Sigmoid colon (tissue), 4 donors: ENCODE measurements around the gene SLC6A1.

Experiments
- EP300 ChIP-seq, 4 donors: sonication (generic); formaldehyde crosslinking; IDR thresholded peaks; one replicate each; pipeline ENCODE4 v1.6.1; 2017; ENCODE audit warnings: antibody characterized with exemption in 4 of 4
- POLR2A ChIP-seq, 2 donors: fragments of 450-650 bp; IDR thresholded peaks; one replicate each; pipeline ENCODE4 v1.6.1; 2016; ENCODE audit warnings: antibody characterized with exemption in 2 of 2, mild to moderate bottlenecking in 2 of 2, moderate library complexity in 2 of 2
- POLR2AphosphoS5 ChIP-seq, 4 donors: sonication (generic); formaldehyde crosslinking; IDR thresholded peaks; one replicate each; pipeline ENCODE4 v1.6.1; 2017; ENCODE audit warnings: antibody characterized with exemption in 4 of 4
- TF ChIP-seq, protein P1 (sequence below), 4 experiments: fragments of 450-650 bp in 3 of 4; fragments of 200-600 bp in 1 of 4; IDR thresholded peaks; one replicate each; pipeline ENCODE4 v1.5.1; 2016 to 2019; ENCODE audit warnings: antibody characterized with exemption in 4 of 4, mild to moderate bottlenecking in 3 of 4, moderate library complexity in 2 of 4

DNA sequence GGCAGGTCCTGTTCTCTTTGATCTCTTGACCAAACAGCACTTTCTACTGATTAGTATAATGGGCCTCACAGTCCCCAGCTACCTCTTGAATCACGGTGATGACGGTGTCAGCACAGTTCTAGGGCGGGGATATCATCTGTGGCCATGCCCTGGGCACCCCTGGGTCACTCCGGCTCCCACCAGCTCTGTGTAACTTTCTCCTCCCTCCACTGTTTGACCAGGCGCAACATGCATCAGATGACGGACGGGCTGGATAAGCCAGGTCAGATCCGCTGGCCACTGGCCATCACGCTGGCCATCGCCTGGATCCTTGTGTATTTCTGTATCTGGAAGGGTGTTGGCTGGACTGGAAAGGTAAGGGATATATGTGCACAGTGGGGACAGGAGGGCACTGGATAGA lies 29.6 kb downstream of the SLC6A1 start:
- TF ChIP-seq, protein P1, sequence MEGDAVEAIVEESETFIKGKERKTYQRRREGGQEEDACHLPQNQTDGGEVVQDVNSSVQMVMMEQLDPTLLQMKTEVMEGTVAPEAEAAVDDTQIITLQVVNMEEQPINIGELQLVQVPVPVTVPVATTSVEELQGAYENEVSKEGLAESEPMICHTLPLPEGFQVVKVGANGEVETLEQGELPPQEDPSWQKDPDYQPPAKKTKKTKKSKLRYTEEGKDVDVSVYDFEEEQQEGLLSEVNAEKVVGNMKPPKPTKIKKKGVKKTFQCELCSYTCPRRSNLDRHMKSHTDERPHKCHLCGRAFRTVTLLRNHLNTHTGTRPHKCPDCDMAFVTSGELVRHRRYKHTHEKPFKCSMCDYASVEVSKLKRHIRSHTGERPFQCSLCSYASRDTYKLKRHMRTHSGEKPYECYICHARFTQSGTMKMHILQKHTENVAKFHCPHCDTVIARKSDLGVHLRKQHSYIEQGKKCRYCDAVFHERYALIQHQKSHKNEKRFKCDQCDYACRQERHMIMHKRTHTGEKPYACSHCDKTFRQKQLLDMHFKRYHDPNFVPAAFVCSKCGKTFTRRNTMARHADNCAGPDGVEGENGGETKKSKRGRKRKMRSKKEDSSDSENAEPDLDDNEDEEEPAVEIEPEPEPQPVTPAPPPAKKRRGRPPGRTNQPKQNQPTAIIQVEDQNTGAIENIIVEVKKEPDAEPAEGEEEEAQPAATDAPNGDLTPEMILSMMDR (IDR thresholded peaks at IDR 0.05) = no peak
- TF ChIP-seq POLR2AphosphoS5 (IDR thresholded peaks at IDR 0.05) = no peak
- TF ChIP-seq POLR2A (IDR thresholded peaks at IDR 0.05) = no peak
- TF ChIP-seq EP300 (IDR thresholded peaks at IDR 0.05) = no peak
